GM12875 (cell line): ENCODE data around the gene MGAT2.

Source experiments
- H3K4me3 ChIP-seq: one replicate; pipeline ENCODE4 v1.5.1; 2011; ENCODE audit warnings: low read depth, low read length, control low read depth
- CTCF ChIP-seq: IDR thresholded peaks from 2 replicates; pipeline ENCODE4 v1.5.1; 2011; ENCODE audit warnings: low read depth, mild to moderate bottlenecking, control low read depth, inconsistent platforms, low read length, moderate library complexity, borderline replicate concordance; ENCODE audit not compliant: insufficient read depth

The MGAT2 gene

DNA sequence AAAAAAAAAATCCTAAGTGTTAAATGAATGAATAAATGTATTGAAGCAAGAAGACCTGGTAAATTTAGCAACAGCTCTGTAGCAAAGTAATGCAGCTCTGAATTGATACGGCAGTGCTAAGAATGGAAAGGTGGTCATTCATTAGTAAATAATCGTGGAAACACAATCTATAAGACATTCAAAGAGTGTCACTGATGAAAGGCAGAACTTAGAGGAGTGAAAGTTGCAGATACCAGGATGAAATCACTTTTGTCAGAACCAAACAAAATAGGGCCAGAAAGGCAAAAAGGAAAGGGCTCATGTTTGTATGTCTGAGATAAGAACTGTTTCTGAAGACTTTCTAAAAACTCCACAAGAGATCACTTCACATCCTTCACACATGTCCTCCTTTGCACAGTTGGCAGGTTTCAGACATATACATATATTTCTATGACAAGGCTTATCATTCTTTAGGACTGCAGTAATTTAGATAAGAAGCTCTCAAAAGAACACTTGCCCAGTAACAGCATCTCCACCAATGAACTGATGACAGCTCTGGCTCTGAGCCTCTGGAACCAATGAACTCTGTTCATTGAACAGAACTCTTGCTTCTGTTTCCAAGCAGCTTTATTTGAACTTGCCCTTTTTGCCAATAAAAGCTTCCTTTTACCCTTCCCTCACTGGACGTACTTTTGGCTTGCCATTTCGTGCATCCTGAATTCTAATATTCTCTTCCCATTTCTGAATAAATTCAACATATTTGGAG, 26.1 kb upstream of the MGAT2 start:
- TF ChIP-seq CTCF = no peak
- H3K4me3 ChIP-seq = no peak overlapping the region

DNA sequence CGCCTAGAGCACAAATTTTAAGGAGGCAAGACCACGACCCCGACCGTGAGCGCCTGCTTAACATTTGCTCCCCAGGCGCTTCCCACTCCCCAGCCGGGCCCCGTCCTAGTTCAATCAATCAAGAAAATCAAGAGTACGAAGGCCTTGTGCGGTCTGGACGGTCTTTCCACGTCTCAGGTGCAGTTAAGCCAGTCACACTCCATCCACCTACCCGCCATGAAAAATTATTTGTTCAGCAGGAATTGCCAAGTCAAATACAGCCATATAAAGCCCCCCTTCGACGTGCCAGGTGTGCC, 22.5 kb upstream of the MGAT2 start:
- TF ChIP-seq CTCF = no peak
- peak overlapping the region; percentile 86 for H3K4me3 ChIP-seq

GRCh38 chr14:49598485-49599300, 21.9 kb upstream of the MGAT2 start, which contains the start of gene LRR1:
Gene LRR1, plus strand, starts transcription at chr14:49598940. Its CDS starts 81 bp downstream, at chr14:49599021.
- peak within 1 kb of the TSS; percentile 86 for H3K4me3 ChIP-seq
- TF ChIP-seq CTCF = no peak

GRCh38 chr14:49607583-49607982, 13.0 kb upstream of the MGAT2 start:
- TF ChIP-seq CTCF = no peak
- no peak overlapping the region for H3K4me3 ChIP-seq

GRCh38 chr14:49612251-49612650, 8.3 kb upstream of the MGAT2 start:
- no peak overlapping the region for H3K4me3 ChIP-seq
- TF ChIP-seq CTCF = no peak

- TF ChIP-seq CTCF = no peak
- H3K4me3 ChIP-seq = no peak overlapping the region
These were observed 7.9 kb upstream of the MGAT2 start for GRCh38 chr14:49612671-49613070.

GRCh38 chr14:49614196-49614595, 6.4 kb upstream of the MGAT2 start:
- TF ChIP-seq CTCF = no peak
- H3K4me3 ChIP-seq = no peak overlapping the region
